Measurements from ENCODE around the gene SPAG4.

GRCh38 chr20:35653430-35653734 lies 37.8 kb downstream of the SPAG4 start:
- TF ChIP-seq CTCF (IDR thresholded peaks at IDR 0.05; ENCODE audit: low read length), result no peak
- TF ChIP-seq EZH2 (optimal IDR thresholded peaks at IDR 0.05; ENCODE audit: low read depth, low read length), result no peak
